Posterior cingulate gyrus (tissue), 11 donors: Measurements from ENCODE around the gene ASB2.

Experiments
- DNase-seq, 10 donors: peaks; one replicate each; pipeline versions ENCODE4 v3.0.0 to v3.0.0-alpha.2; 2020 to 2021; ENCODE audit warnings: mixed read lengths in 3 of 10
- intact Hi-C: fragments of 100-400 bp; cut with DNase I; formaldehyde crosslinking; loops from one replicate; pipeline ENCODE4 v1.15.1; 2023

Gene ASB2

GRCh38 chr14:93953739-93954515 lies 22.4 kb downstream of the ASB2 start:
- intact Hi-C loops: no loop called here
- peak in 1 of 10 donors; percentile 66 for DNase-seq

GRCh38 chr14:93953263-93953662 lies 23.1 kb downstream of the ASB2 start:
- peak in 1 of 10 donors; percentile 76 for DNase-seq
- intact Hi-C loops: no loop called here

GRCh38 chr14:93952829-93953228 lies 23.5 kb downstream of the ASB2 start:
- DNase-seq: peak in 1 of 10 donors; percentile 74
- intact Hi-C loops: no loop called here

GRCh38 chr14:93951635-93952540 lies 24.5 kb downstream of the ASB2 start:
- intact Hi-C loops: no loop called here
- peak in 1 of 10 donors; percentile 67 for DNase-seq

GRCh38 chr14:93950948-93951634 lies 25.3 kb downstream of the ASB2 start:
- intact Hi-C loops: no loop called here

GRCh38 chr14:93949511-93950075 lies 26.8 kb downstream of the ASB2 start:
- DNase-seq: peak in 1 of 10 donors; percentile 70
- intact Hi-C loops: no loop called here

More at GRCh38 chr14:93950948-93951634, 25.3 kb downstream of the ASB2 start:
- DNase-seq: peak in 1 of 10 donors; percentile 58

GRCh38 chr14:93947282-93947681 lies 29.1 kb downstream of the ASB2 start:
- DNase-seq: peak in 1 of 10 donors; percentile 53
- intact Hi-C loops: no loop called here

- intact Hi-C loops: no loop called here
Measured at GRCh38 chr14:93946541-93947090, 29.8 kb downstream of the ASB2 start.

GRCh38 chr14:93946104-93946503 lies 30.3 kb downstream of the ASB2 start:
- intact Hi-C loops: no loop called here
- peak in 1 of 10 donors; percentile 13 for DNase-seq

More at GRCh38 chr14:93946541-93947090, 29.8 kb downstream of the ASB2 start:
- DNase-seq: no peak

GRCh38 chr14:93945070-93945399 lies 31.3 kb downstream of the ASB2 start:
- peak in 1 of 10 donors; percentile 5 for DNase-seq
- intact Hi-C loops: no loop called here

- DNase-seq: peak in 3 of 10 donors; percentile 35 to 77 (median 65)
- intact Hi-C loops: no loop called here
Measured at GRCh38 chr14:93944348-93945069, 31.9 kb downstream of the ASB2 start.

- intact Hi-C loops: no loop called here
- DNase-seq: peak in 3 of 10 donors; percentile 31 to 63 (median 39)
Measured at GRCh38 chr14:93943930-93944329, 32.4 kb downstream of the ASB2 start.

GRCh38 chr14:93943052-93943451 lies 33.3 kb downstream of the ASB2 start:
- peak in 2 of 10 donors; percentile 38 to 40 for DNase-seq
- intact Hi-C loops: no loop called here

GRCh38 chr14:93941293-93941910 lies 35.0 kb downstream of the ASB2 start:
- intact Hi-C loops: no loop called here
- DNase-seq: peak in 3 of 10 donors; percentile 55 to 80 (median 59)

- peak in 3 of 10 donors; percentile 27 to 63 (median 55) for DNase-seq
- intact Hi-C loops: no loop called here
Measured at GRCh38 chr14:93940437-93940836, 35.9 kb downstream of the ASB2 start.

GRCh38 chr14:93939304-93940229 lies 36.8 kb downstream of the ASB2 start:
- peak; percentile 47 to 96 (median 83) for DNase-seq
- intact Hi-C loops: loop anchor here (1.0 to 5.0 kb wide), 2 partner anchors 62 to 198 kb away; no protein-coding TSS in a partner anchor

- DNase-seq: peak in 2 of 10 donors; percentile 63 to 72
- intact Hi-C loops: loop anchor here (1.0 to 5.0 kb wide), 2 partner anchors 62 to 198 kb away; no protein-coding TSS in a partner anchor
Measured at GRCh38 chr14:93938751-93939303, 37.5 kb downstream of the ASB2 start.
